Stimulated activated memory B cell treated with anti-CD40 and anti-IgM and Interleukin-4, amounts not matched to agents 10 μg/mL and 1 μg/mL and 100 μg/mL, for 72 hours (primary cell): ENCODE data around the gene ZCCHC2.
A peak's percentile ranks its signal among the peaks of the same experiment; 100 is the strongest.

Experiments
- ATAC-seq: fragments of 150-1000 bp; cut with Tn5 transposase; 2 replicates; pipeline ENCODE4 v1.10.0; 2021
- H3K27ac Mint-ChIP-seq: one replicate; pipeline ENCODE4 v1.8.0; 2022; ENCODE audit warnings: mild to moderate bottlenecking, mixed read lengths
- H3K27me3 Mint-ChIP-seq: one replicate; pipeline ENCODE4 v1.8.0; 2022; ENCODE audit warnings: mixed read lengths
- H3K36me3 Mint-ChIP-seq: one replicate; pipeline ENCODE4 v1.8.0; 2022; ENCODE audit warnings: mixed read lengths
- H3K4me1 Mint-ChIP-seq: one replicate; pipeline ENCODE4 v1.8.0; 2022; ENCODE audit warnings: mixed read lengths
- H3K4me3 Mint-ChIP-seq: one replicate; pipeline ENCODE4 v1.8.0; 2022; ENCODE audit warnings: mild to moderate bottlenecking, moderate library complexity, mixed read lengths
- H3K9me3 Mint-ChIP-seq: one replicate; pipeline ENCODE4 v1.8.0; 2022; ENCODE audit warnings: mixed read lengths

The ZCCHC2 gene

GRCh38 chr18:62574776-62575175 lies 52.0 kb downstream of the ZCCHC2 start:
- Mint-ChIP-seq H3K36me3 (peaks cover 67% of the 10 kb centered on the region), H3K27ac (no peak overlapping the region), H3K27me3 (no peaks in the 10 kb centered on the region), H3K4me3 (no peak overlapping the region), H3K4me1 (peaks cover 16% of the 10 kb centered on the region), H3K9me3 (peaks cover 3% of the 10 kb centered on the region)
- no peak for ATAC-seq

DNA sequence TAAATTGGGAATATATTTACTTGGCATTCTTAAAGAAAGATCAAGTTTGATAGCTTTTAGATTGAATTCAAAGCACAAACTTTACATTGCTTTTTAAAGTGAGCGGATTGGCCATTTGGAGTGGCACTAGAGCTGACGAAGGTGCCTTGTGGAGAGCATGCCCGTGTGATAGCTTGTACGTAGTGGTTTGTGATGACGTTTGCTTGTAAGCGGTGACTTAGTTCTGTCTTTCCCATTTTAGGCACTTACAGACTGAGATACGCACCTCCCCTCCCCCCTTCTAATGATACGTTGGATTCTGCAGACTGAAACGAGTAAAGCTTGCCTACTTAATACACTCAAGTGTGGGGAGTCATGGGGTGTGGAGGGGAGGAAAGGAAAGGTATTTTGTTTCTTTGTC lies 53.4 kb downstream of the ZCCHC2 start:
- Mint-ChIP-seq H3K27ac (no peak overlapping the region), H3K4me1 (peaks cover 16% of the 10 kb centered on the region), H3K36me3 (peaks cover 57% of the 10 kb centered on the region), H3K4me3 (no peak overlapping the region), H3K9me3 (no peaks in the 10 kb centered on the region), H3K27me3 (no peaks in the 10 kb centered on the region)
- no peak for ATAC-seq

DNA sequence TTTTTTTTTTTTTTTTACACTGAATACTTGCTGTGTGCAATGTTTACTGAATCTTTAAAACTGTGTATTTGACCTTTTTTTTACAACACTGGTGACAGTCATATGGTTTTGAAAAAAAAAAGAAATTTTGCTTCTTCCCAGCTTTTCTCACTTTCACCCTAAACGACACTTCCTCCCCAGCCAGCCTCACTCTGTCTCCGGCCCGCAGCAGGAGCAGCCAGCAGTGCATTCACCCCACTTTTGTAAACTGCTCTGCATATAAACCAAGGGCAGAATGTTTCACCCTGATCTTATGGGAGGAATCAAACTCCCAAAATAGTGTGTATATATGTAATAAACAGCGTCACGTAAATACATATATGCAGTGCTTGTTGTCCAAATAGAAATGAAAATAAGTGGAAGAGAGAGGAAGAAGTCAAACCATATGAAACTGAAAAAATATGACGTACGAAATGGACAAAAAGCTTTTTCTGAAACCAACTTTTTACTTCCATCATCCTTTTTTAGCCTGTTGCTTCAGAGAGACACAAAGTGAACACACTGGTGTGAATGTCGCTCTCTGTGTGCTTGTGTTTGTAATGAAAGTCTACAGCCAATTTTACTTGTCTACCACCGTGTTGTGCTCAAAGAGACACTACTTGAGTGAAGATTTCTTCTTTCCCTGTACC lies 54.2 kb downstream of the ZCCHC2 start:
- Mint-ChIP-seq H3K4me3 (peak overlapping the region; percentile 44), H3K27ac (peak overlapping the region; percentile 11), H3K4me1 (peaks cover 16% of the 10 kb centered on the region), H3K9me3 (no peaks in the 10 kb centered on the region), H3K36me3 (peaks cover 53% of the 10 kb centered on the region), H3K27me3 (no peaks in the 10 kb centered on the region)
- ATAC-seq: no peak

DNA sequence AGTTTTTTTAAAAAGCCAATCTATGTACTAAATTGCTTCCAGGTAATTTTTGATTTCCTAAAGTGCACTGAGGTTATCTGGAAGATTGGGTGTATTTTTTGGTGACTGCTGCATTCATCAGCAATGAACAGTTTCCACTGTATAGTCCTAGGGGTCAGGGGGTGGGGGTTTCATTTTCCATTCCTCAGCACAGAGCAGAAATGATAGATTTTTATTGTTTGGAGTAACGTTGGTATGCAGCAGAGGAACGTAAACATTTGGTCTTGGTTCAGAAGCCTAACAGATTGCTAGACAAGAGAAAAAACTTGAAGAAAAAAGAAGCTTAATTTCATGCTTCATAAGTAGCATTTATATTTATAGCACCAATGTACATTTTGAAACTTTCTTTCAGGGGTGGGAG lies 54.9 kb downstream of the ZCCHC2 start:
- H3K27ac Mint-ChIP-seq: no peak overlapping the region

GRCh38 chr18:62578980-62579511 lies 56.2 kb downstream of the ZCCHC2 start:
- H3K36me3 Mint-ChIP-seq: peaks cover 37% of the 10 kb centered on the region
- H3K9me3 Mint-ChIP-seq: no peaks in the 10 kb centered on the region
- H3K27ac Mint-ChIP-seq: no peak overlapping the region

More for the DNA sequence above, 54.9 kb downstream of the ZCCHC2 start:
- Mint-ChIP-seq H3K4me3 (no peak overlapping the region), H3K36me3 (peaks cover 48% of the 10 kb centered on the region), H3K4me1 (peaks cover 16% of the 10 kb centered on the region), H3K9me3 (no peaks in the 10 kb centered on the region), H3K27me3 (no peaks in the 10 kb centered on the region)
- no peak for ATAC-seq

DNA sequence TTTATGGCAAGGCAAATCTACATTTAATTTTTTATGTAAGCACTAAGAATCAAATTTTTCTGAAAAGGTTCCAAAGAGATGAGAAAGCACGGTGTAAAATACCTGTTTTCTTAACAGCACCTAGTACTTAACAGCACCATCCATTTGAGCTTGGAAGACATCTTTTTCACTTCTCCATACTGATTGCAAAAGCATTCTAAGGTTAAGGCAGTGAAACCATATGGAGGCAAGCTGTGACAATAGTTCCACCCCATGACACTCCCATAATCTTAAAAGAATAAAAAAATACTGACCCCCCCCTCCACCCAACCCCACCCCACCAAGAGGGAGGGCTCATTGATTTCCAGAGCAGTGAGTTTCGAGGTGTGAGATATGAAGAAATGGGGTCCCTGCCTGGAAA lies 60.6 kb downstream of the ZCCHC2 start:
- H3K36me3 Mint-ChIP-seq: peaks cover 21% of the 10 kb centered on the region
- peaks cover 28% of the 10 kb centered on the region for H3K4me1 Mint-ChIP-seq
- no peaks in the 10 kb centered on the region for H3K27me3 Mint-ChIP-seq
- no peaks in the 10 kb centered on the region for H3K9me3 Mint-ChIP-seq
- H3K4me3 Mint-ChIP-seq: no peak overlapping the region
- no peak overlapping the region for H3K27ac Mint-ChIP-seq
- no peak for ATAC-seq

More at GRCh38 chr18:62578980-62579511, 56.2 kb downstream of the ZCCHC2 start:
- peaks cover 25% of the 10 kb centered on the region for H3K4me1 Mint-ChIP-seq
- no peak for ATAC-seq
- H3K4me3 Mint-ChIP-seq: no peak overlapping the region
- no peaks in the 10 kb centered on the region for H3K27me3 Mint-ChIP-seq

DNA sequence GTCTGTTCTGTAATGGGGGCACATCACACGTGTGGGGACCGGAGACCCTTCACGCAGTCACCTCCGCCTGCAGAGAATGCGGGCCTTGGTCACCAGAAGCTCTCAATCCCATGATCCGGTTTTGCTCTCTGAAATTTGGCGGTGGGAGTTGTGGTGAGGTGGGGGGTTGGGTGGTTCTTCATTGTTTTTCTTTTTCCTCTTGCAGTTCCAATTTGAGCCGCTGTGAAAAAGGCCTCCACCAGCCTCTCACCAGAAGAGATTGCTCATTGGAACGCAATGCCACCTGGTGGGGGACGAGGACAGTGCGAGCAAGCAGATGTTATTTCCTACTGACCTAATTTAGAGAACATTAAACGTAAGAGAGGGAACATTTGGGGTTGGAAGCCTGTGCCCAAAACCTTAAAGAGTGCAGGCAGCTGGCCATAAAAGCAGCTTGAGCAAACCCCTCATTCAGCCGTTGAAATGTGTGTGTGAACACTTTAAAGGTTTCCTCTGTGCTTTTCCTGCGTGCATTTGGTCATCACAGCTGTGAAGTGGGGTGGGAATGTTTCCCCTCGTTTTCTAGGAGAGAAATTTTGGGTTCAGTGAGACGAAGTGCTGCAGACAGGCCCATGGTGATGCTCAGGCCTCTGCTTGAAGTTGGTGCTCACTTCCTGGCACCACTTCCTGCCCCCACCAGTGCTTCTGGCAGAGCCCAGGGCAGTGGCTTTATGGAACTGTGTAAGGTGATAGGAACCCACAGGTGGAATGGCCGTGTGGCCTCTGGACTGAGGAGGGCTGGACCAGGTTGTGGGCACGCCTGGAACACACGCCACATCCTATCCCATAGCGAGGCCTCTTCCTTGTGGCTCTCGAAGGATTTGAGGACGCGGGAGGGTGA lies 61.7 kb downstream of the ZCCHC2 start:
- peaks cover 28% of the 10 kb centered on the region for H3K4me1 Mint-ChIP-seq
- peak overlapping the region; percentile 36 for H3K27ac Mint-ChIP-seq
- no peaks in the 10 kb centered on the region for H3K9me3 Mint-ChIP-seq
- peaks cover 21% of the 10 kb centered on the region for H3K36me3 Mint-ChIP-seq
- peak overlapping the region; percentile 14 for H3K4me3 Mint-ChIP-seq
- peak; percentile 85 for ATAC-seq
- H3K27me3 Mint-ChIP-seq: no peaks in the 10 kb centered on the region

DNA sequence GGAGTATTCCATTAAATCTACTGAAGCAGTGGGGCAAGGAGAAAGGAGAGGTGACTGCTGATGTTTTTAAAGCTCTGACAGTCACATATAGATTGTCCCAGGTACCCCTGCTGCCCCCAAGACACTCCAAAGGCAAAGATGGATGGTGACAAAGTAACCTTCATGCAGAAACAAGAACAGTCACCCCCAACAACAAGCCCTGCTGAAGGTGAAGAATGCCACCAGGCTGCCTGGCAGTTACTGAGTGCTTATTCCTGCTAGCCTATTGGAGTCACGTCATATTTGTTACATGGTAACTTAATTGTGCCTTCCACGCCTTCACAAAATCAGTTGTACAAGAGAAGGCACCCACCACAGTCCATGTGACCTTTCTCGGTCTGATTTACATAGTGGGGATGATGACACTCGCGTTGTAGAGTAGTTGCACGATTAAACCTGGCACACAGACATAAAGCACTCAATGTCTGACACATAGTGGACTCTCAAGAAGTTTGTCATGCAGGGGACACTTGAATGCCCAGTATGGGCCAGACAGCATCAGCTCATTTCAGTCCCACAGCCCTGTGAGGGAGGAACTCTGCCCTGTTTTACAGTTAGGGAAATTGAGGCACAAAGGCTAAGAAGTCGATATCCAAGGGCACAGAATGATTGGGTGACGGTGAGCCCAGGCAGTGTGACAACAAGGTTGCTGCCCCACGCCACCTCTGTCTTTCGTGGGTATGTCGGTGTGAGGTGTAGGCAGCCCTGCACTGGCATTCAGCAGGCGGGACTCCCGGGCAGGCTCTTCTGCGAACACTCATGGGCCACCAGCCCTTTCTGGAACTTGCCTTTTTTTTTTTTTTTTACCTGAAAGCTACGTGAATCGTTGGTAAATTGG lies 62.7 kb downstream of the ZCCHC2 start:
- no peaks in the 10 kb centered on the region for H3K27me3 Mint-ChIP-seq

GRCh38 chr18:62586151-62586774 lies 63.4 kb downstream of the ZCCHC2 start:
- Mint-ChIP-seq H3K27ac (no peak overlapping the region), H3K4me3 (peak overlapping the region; percentile 53), H3K36me3 (peaks cover 14% of the 10 kb centered on the region)

More for the DNA sequence above, 62.7 kb downstream of the ZCCHC2 start:
- Mint-ChIP-seq H3K9me3 (no peaks in the 10 kb centered on the region), H3K4me1 (peaks cover 28% of the 10 kb centered on the region), H3K4me3 (peak overlapping the region; percentile 53), H3K36me3 (peaks cover 14% of the 10 kb centered on the region), H3K27ac (no peak overlapping the region)
- ATAC-seq: no peak

DNA sequence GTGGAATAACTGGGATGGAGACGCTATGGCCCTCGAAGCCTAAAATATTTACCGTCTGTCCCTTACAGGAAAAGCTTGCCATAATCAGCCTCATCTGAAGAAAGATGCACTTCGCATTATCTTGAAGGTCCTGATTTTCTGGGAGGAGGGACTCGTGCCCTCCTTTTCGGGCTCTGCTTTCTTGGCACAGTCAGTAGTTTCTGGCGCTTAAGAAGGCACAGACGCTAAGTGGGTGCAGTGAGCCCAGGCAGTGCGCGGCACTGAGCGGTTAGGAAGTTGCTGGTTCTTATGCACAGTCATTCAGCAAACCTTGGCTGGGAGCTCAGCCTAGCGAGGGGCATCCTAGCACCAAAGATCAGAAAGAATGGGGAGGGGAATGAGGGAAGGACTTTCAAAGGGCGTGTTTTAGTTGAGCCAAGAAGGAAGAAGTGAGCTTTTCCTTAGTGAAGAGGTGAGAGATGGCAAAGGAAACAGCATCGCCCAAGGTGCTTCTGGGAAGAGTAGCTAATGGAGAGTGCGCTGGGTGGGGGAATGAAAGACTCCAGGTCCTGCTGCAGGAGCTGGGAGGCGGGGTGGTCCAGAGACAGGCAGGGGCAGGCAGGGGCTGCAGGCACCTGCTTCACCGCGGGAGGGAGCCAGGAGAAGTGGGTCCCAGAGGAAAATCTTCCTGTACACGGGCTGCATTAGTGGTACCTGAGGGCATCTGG lies 64.1 kb downstream of the ZCCHC2 start:
- ATAC-seq: no peak
- no peaks in the 10 kb centered on the region for H3K9me3 Mint-ChIP-seq
- peaks cover 28% of the 10 kb centered on the region for H3K4me1 Mint-ChIP-seq
- H3K36me3 Mint-ChIP-seq: peaks cover 14% of the 10 kb centered on the region
- H3K4me3 Mint-ChIP-seq: no peak overlapping the region
- H3K27ac Mint-ChIP-seq: no peak overlapping the region
- H3K27me3 Mint-ChIP-seq: no peaks in the 10 kb centered on the region

More at GRCh38 chr18:62586151-62586774, 63.4 kb downstream of the ZCCHC2 start:
- no peaks in the 10 kb centered on the region for H3K9me3 Mint-ChIP-seq
- no peaks in the 10 kb centered on the region for H3K27me3 Mint-ChIP-seq
- ATAC-seq: peak; percentile 69
- H3K4me1 Mint-ChIP-seq: peaks cover 28% of the 10 kb centered on the region

DNA sequence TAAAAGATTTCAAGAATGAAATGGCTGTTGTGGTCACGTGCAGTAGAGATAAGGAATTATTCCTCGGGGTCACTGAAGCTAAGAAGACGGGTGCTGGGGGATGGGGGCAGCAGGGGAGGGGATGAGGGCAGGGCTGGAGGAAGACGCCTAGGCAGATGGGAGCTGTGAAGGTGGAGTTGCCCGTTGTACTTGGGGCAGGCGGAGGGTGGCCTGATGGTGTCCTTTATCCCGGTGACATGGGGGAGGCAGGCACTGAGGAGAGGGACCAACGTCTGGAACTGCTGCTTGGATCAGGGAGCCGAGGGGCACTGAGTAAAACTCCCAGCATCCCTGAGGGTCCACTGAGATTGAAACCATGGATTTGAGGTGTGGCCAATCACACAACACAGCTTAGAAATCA lies 64.9 kb downstream of the ZCCHC2 start:
- Mint-ChIP-seq H3K4me1 (peaks cover 28% of the 10 kb centered on the region), H3K36me3 (peaks cover 14% of the 10 kb centered on the region), H3K9me3 (no peaks in the 10 kb centered on the region), H3K27ac (no peak overlapping the region), H3K4me3 (no peak overlapping the region), H3K27me3 (no peaks in the 10 kb centered on the region)
- no peak for ATAC-seq

- Mint-ChIP-seq H3K9me3 (peaks cover 3% of the 10 kb centered on the region), H3K36me3 (peaks cover 14% of the 10 kb centered on the region), H3K27me3 (no peaks in the 10 kb centered on the region), H3K27ac (no peak overlapping the region), H3K4me3 (no peak overlapping the region), H3K4me1 (peaks cover 27% of the 10 kb centered on the region)
- ATAC-seq: no peak
Measured at GRCh38 chr18:62588217-62588616, 65.4 kb downstream of the ZCCHC2 start.

- Mint-ChIP-seq H3K27me3 (no peaks in the 10 kb centered on the region), H3K4me1 (peaks cover 5% of the 10 kb centered on the region), H3K27ac (no peak overlapping the region), H3K36me3 (peaks cover 7% of the 10 kb centered on the region), H3K9me3 (peaks cover 3% of the 10 kb centered on the region), H3K4me3 (no peak overlapping the region)
- ATAC-seq: no peak
Measured at GRCh38 chr18:62590799-62591590, 68.2 kb downstream of the ZCCHC2 start.
